WI38 (cell line): ENCODE results near the gene CCR2.
"Not testable (repeated sequence)": the region's sequence is repeated elsewhere in the genome, so short reads cannot be mapped to it uniquely, and the experiment has no call there.

Experiments used
- H3K4me3 ChIP-seq: 2 replicates; pipeline ENCODE4 v1.5.1; 2011; ENCODE audit warnings: low read depth, mild to moderate bottlenecking, control low read depth, low read length
- TF ChIP-seq, protein P1 (sequence below): IDR thresholded peaks from 2 replicates; pipeline ENCODE4 v1.5.1; 2012; ENCODE audit warnings: low read depth, mild to moderate bottlenecking, control low read depth, low read length

The CCR2 gene

DNA sequence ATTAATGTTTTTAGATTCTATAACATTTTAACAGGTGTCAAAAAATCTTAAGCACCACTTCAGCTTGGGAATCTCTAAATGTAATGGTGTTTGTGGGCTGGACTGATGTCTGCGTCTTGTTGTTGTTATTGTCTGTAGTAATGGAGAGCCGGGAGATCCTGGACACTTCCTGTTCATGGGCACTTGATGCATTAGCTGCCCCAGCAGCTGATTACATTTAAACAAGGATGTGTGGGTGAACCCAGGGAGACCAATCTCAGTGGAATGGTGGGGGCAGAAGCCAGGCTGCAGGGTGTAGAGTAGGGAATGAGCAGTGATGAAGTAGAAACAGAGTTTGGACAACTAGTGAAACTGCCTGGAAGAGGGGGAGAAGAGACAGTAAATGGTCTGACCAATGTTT is 45.2 kb downstream of the CCR2 start:
- no peak overlapping the region for H3K4me3 ChIP-seq
- TF ChIP-seq, protein P1, sequence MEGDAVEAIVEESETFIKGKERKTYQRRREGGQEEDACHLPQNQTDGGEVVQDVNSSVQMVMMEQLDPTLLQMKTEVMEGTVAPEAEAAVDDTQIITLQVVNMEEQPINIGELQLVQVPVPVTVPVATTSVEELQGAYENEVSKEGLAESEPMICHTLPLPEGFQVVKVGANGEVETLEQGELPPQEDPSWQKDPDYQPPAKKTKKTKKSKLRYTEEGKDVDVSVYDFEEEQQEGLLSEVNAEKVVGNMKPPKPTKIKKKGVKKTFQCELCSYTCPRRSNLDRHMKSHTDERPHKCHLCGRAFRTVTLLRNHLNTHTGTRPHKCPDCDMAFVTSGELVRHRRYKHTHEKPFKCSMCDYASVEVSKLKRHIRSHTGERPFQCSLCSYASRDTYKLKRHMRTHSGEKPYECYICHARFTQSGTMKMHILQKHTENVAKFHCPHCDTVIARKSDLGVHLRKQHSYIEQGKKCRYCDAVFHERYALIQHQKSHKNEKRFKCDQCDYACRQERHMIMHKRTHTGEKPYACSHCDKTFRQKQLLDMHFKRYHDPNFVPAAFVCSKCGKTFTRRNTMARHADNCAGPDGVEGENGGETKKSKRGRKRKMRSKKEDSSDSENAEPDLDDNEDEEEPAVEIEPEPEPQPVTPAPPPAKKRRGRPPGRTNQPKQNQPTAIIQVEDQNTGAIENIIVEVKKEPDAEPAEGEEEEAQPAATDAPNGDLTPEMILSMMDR: no peak

DNA sequence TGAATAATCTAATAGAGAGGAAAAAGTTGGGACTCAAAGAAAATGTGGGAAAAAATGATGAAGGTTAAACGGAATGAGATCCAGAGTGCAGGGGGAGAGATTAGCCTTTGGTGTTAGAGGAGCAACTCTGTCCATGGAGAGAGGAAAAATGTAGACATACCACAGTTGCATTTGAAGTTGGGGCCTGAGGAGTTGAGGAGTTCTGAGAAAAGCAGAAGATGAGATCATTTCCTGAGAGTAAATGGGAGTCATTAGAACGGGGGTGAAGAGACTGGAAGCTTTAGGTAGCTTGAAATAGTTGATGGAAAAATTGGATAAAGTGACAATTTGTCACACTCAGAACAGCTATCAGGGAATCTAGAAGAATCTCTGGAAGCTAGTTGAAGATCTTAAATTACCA is 45.6 kb downstream of the CCR2 start:
- no peak overlapping the region for H3K4me3 ChIP-seq
- TF ChIP-seq, protein P1: no peak

GRCh38 chr3:46400000-46400734 is 46.3 kb downstream of the CCR2 start:
- TF ChIP-seq, protein P1: no peak
- no peak overlapping the region for H3K4me3 ChIP-seq

DNA sequence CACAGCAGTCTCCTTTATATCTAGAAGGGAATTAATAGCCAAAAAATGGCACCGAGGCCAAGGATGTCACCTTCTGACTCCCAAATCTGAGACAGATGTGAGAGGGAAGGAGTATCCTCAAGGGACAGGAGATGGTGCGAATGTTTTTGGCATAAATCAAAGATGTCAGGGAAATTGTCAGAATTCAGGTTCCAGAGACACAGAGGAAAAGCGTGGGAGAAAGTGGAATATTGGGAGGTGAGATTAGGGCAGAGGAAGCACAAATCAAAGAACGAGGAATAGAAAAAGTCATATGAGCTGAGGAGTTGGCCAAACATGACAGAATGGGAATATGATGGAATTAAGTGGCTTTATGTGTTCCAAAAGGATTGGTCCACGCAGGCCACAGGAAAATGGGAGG is 46.9 kb downstream of the CCR2 start:
- no peak overlapping the region for H3K4me3 ChIP-seq
- TF ChIP-seq, protein P1: no peak

- TF ChIP-seq, protein P1: no peak
- no peak overlapping the region for H3K4me3 ChIP-seq
Measured at GRCh38 chr3:46401579-46401978, 47.7 kb downstream of the CCR2 start.

GRCh38 chr3:46402902-46403301 is 49.0 kb downstream of the CCR2 start:
- not testable (repeated sequence) for H3K4me3 ChIP-seq

DNA sequence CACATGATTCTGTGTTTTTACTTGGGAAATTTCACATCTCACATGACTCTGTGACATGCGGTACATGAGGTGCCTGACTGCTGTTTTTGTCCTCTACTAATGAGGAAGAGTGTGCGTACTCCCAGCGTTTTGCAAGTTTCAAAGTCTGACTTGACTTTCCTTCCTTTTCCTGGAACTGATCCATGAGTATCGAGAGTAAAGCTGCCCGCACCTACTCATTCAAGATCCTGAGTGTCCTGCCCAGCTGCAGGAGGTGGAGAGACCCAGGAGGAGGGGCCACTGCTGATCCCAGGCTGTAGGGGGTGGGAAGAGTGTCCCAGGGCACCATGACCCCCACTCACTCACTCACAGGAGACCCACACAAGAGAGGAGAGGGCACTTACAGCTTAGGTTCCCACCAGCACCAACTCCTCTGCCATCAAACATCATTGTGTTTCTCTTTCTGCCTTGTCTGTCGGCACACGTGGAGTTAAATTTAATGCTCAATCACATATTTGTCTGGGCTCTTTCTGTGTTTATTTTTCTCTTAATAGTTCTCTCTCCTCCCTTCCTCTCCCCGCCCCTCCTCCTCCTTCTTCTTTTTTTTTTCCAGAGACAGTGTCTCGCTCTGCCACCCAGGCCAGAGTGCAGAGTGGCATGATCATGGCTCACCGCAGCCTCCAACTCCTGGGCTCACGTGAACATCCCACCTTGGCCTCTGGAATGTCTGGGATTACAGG is 51.5 kb downstream of the CCR2 start:
- no peak overlapping the region for H3K4me3 ChIP-seq
- TF ChIP-seq, protein P1: no peak
